Endodermal cell (in vitro differentiated cells): Measurements from ENCODE around the gene HCFC1. TPM values are rescaled to one million over a fixed set of nuclear protein-coding genes. Genes with fewer than 3 reads are reported as not detected.

Experiments used
- DNase-seq: peaks from one replicate; pipeline ENCODE4 v3.0.0-alpha.2; 2017
- H3K27ac ChIP-seq: 2 replicates; pipeline ENCODE4 v1.5.1; 2013; ENCODE audit warnings: mild to moderate bottlenecking, low read depth, low read length, moderate library complexity
- H3K27me3 ChIP-seq: 2 replicates; pipeline ENCODE4 v1.6.1; 2013; ENCODE audit warnings: mild to moderate bottlenecking, low read length, moderate library complexity; ENCODE audit not compliant: insufficient read depth, control insufficient read depth, poor library complexity, severe bottlenecking
- H3K36me3 ChIP-seq: 2 replicates; pipeline ENCODE4 v1.7.0; 2013; ENCODE audit warnings: mild to moderate bottlenecking, low read length, moderate library complexity; ENCODE audit not compliant: control insufficient read depth, insufficient read depth
- H3K4me1 ChIP-seq: one replicate; pipeline ENCODE4 v1.7.0; 2013; ENCODE audit warnings: low read length; ENCODE audit not compliant: control insufficient read depth, insufficient read depth
- H3K4me3 ChIP-seq: 2 replicates; pipeline ENCODE4 v1.5.1; 2013; ENCODE audit warnings: mild to moderate bottlenecking, low read length, moderate library complexity
- H3K9ac ChIP-seq: 2 replicates; pipeline ENCODE4 v1.6.1; 2013; ENCODE audit warnings: mild to moderate bottlenecking, low read length, moderate library complexity; ENCODE audit not compliant: poor library complexity, severe bottlenecking; ENCODE audit errors: extremely low read depth
- H3K9me3 ChIP-seq: 2 replicates; pipeline ENCODE4 v1.6.1; 2013; ENCODE audit warnings: mild to moderate bottlenecking, low read length, moderate library complexity; ENCODE audit not compliant: control insufficient read depth
- H3K27ac Mint-ChIP-seq: 2 replicates; pipeline ENCODE4 v1.8.0; 2020; ENCODE audit warnings: mixed read lengths
- H3K27me3 Mint-ChIP-seq: 2 replicates; pipeline ENCODE4 v1.8.0; 2021; ENCODE audit warnings: mild to moderate bottlenecking, mixed read lengths; ENCODE audit not compliant: insufficient read depth
- H3K36me3 Mint-ChIP-seq: 2 replicates; pipeline ENCODE4 v1.8.0; 2020; ENCODE audit warnings: low read depth, mixed read lengths
- H3K4me1 Mint-ChIP-seq: 2 replicates; pipeline ENCODE4 v1.8.0; 2020; ENCODE audit warnings: mixed read lengths
- H3K4me3 Mint-ChIP-seq: 2 replicates; pipeline ENCODE4 v1.8.0; 2020; ENCODE audit warnings: mild to moderate bottlenecking, moderate library complexity, mixed read lengths
- H3K9me3 Mint-ChIP-seq: 2 replicates; pipeline ENCODE4 v1.8.0; 2020; ENCODE audit warnings: mild to moderate bottlenecking, mixed read lengths
- CTCF ChIP-seq: fragments of 200-600 bp; sonication (generic); conservative IDR thresholded peaks from 2 replicates; pipeline ENCODE4 v1.5.0; 2021; ENCODE audit warnings: antibody characterized with exemption, mild to moderate bottlenecking
- WGBS, 2 experiments: methylation state at CpG; one replicate each; pipeline versions ENCODE4 v1.1.5 to v1.1.7; 2013; ENCODE audit warnings: missing lambda C conversion rate in 2 of 2, mixed read lengths in 1 of 2; ENCODE audit not compliant: insufficient coverage in 1 of 2, insufficient read length in 1 of 2; 5-methylcytosine and 5-hydroxymethylcytosine counted together
- total RNA-seq, 2 donors: library from RNA; stranded (reverse); fragmentation: NEBNext Ultra II Directional in 1 of 2; extraction: Animal tissue kit (Norgen Biotek cat#: 25700) in 1 of 2; gene quantifications; 2 replicates in 1 of 2; 3 replicates in 1 of 2; pipeline ENCODE4 v1.2.1, GENCODE V29; 2021

HCFC1 gene
- total RNA-seq, 2 donors from 2014 or later, result 93.4 to 112 TPM

DNA sequence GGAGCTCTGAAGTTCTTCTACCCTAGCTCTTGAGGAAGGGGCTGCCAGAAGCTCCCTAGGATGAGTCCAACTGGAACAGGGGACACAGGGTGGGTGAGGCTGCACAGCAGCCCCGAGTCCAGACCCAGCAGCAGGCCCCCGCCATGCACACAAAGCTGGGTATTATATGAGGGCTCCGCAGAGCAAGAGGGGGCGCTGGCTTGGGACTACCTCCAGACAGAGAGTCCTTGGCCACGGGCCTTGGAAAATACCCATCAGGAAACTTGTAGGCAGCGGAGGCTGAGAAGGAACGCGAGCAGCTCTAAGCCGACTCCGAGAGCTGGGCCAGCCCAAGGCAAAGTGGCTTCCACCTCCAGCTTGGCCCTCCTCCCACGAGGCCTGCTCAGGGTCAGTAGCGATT, 8.1 kb downstream of the HCFC1 start:
- H3K4me1 Mint-ChIP-seq, result peaks cover 26% of the 10 kb centered on the region
- H3K36me3 ChIP-seq, result peaks cover 48% of the 10 kb centered on the region

GRCh38 chrX:153961292-153961691, 10.3 kb downstream of the HCFC1 start:
- TF ChIP-seq CTCF, result no peak
- Histone ChIP-seq H3K4me1 (no peaks in the 10 kb centered on the region), H3K27ac (no peak overlapping the region), H3K27me3 (no peaks in the 10 kb centered on the region), H3K9ac (no peak overlapping the region), H3K36me3 (peaks cover 42% of the 10 kb centered on the region), H3K4me3 (no peak overlapping the region), H3K9me3 (no peaks in the 10 kb centered on the region)
- no peaks in the 10 kb centered on the region for H3K27me3 Mint-ChIP-seq
- H3K27ac Mint-ChIP-seq, result no peak overlapping the region
- no peak overlapping the region for H3K4me3 Mint-ChIP-seq
- H3K9me3 Mint-ChIP-seq, result no peaks in the 10 kb centered on the region
- peaks cover 4% of the 10 kb centered on the region for H3K4me1 Mint-ChIP-seq
- no peak for DNase-seq
- H3K36me3 Mint-ChIP-seq, result peaks cover 79% of the 10 kb centered on the region
- WGBS, 2 experiments, result 93 to 100% methylated on average over 2 to 11 of the region's 11 CpGs

More for the DNA sequence above, 8.1 kb downstream of the HCFC1 start:
- no peaks in the 10 kb centered on the region for H3K27me3 ChIP-seq
- no peaks in the 10 kb centered on the region for H3K9me3 ChIP-seq
- H3K4me3 ChIP-seq, result no peak overlapping the region
- peaks cover 6% of the 10 kb centered on the region for H3K4me1 ChIP-seq
- no peak for TF ChIP-seq CTCF
- Mint-ChIP-seq H3K9me3 (no peaks in the 10 kb centered on the region), H3K27me3 (no peaks in the 10 kb centered on the region), H3K36me3 (peaks cover 72% of the 10 kb centered on the region), H3K27ac (no peak overlapping the region), H3K4me3 (no peak overlapping the region)
- H3K27ac ChIP-seq, result no peak overlapping the region
- WGBS, 2 experiments, result 98 to 100% methylated on average over 5 to 12 of the region's 12 CpGs
- H3K9ac ChIP-seq, result no peak overlapping the region
- no peak for DNase-seq

- Histone ChIP-seq H3K9me3 (no peaks in the 10 kb centered on the region), H3K36me3 (peaks cover 42% of the 10 kb centered on the region), H3K27me3 (no peaks in the 10 kb centered on the region), H3K9ac (no peak overlapping the region), H3K27ac (no peak overlapping the region), H3K4me1 (no peaks in the 10 kb centered on the region), H3K4me3 (no peak overlapping the region)
- no peak overlapping the region for H3K27ac Mint-ChIP-seq
- no peaks in the 10 kb centered on the region for H3K4me1 Mint-ChIP-seq
- DNase-seq, result no peak
- 96 to 98% methylated on average over 7 to 22 of the region's 22 CpGs for WGBS, 2 experiments
- no peaks in the 10 kb centered on the region for H3K9me3 Mint-ChIP-seq
- peaks cover 82% of the 10 kb centered on the region for H3K36me3 Mint-ChIP-seq
- TF ChIP-seq CTCF, result no peak
- no peak overlapping the region for H3K4me3 Mint-ChIP-seq
- no peaks in the 10 kb centered on the region for H3K27me3 Mint-ChIP-seq
Measured at GRCh38 chrX:153960786-153961185, 10.8 kb downstream of the HCFC1 start.
